Measurements from ENCODE around the gene KRT7.

DNA sequence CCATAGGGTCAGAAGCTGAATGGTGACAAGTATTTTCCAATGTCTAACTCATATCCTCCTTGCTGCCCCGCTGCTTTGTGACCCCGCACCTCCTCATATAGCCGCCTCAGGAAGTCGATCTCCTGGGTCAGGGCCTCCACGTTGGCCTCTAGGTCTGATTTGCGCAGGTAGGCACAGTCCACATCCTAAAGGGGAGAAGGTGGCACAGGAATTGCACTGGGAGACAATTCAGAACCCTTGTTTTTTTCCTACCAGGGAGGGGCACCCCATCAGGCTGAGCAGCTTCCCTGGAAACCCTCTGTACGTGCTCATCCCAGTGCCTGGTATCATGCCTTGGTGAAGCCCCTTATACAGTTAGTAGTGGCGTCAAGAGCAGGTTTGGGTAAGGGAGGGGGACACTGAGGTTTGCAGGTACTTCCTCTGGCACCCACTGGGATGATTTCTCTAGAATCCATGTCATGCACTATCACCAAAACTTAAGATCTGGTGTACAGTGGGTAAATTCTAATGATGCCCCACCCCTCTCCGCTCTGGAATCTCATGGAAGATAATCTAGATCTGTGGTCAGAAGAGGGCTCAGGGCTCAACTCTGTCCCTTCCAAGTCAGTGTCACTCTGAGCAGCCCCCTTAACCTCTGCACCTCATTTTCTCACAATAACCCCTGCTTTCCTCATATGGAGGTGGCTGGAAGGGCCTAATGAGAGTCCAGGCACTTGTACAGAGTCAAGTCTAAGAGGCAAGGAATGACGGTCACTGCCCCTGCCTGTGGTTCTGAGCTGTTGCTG, 21.3 kb downstream of the KRT7 start:
- TF ChIP-seq, protein P1, sequence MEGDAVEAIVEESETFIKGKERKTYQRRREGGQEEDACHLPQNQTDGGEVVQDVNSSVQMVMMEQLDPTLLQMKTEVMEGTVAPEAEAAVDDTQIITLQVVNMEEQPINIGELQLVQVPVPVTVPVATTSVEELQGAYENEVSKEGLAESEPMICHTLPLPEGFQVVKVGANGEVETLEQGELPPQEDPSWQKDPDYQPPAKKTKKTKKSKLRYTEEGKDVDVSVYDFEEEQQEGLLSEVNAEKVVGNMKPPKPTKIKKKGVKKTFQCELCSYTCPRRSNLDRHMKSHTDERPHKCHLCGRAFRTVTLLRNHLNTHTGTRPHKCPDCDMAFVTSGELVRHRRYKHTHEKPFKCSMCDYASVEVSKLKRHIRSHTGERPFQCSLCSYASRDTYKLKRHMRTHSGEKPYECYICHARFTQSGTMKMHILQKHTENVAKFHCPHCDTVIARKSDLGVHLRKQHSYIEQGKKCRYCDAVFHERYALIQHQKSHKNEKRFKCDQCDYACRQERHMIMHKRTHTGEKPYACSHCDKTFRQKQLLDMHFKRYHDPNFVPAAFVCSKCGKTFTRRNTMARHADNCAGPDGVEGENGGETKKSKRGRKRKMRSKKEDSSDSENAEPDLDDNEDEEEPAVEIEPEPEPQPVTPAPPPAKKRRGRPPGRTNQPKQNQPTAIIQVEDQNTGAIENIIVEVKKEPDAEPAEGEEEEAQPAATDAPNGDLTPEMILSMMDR (IDR thresholded peaks at IDR 0.05; ENCODE audit: low read depth, low read length), result no peak
- TF ChIP-seq EZH2phosphoT487 (IDR thresholded peaks at IDR 0.05; ENCODE audit: low read depth), result no peak

All from OCI-LY3 (cell line).